H1 (cell line): Measurements from ENCODE around the gene IGFBP4.

ENCODE experiments used
- ASH2L ChIP-seq: fragments of 200-600, 300-600 bp; sonication (generic); IDR thresholded peaks from one replicate; pipeline ENCODE4 v1.7.1; 2017; ENCODE audit warnings: low read length
- EGR1 ChIP-seq: IDR thresholded peaks from 2 replicates; pipeline ENCODE4 v1.6.1; 2011; ENCODE audit warnings: low read depth, low read length, borderline replicate concordance
- EZH2 ChIP-seq: fragments of 200-600 bp; sonication (generic); IDR thresholded peaks from 2 replicates; pipeline ENCODE4 v1.7.1; 2012; ENCODE audit warnings: low read depth, mild to moderate bottlenecking, moderate library complexity, low read length, inconsistent platforms; ENCODE audit not compliant: severe bottlenecking
- POLR2A ChIP-seq, 2 experiments: IDR thresholded peaks; 1 replicate in 1 of 2; 2 replicates in 1 of 2; pipeline ENCODE4 v1.6.1; 2011; ENCODE audit warnings: low read depth in 2 of 2, low read length in 2 of 2, mild to moderate bottlenecking in 2 of 2; ENCODE audit errors: control extremely low read depth in 1 of 2
- SAP30 ChIP-seq: fragments of 300-600 bp; sonication (generic); IDR thresholded peaks from 2 replicates; pipeline ENCODE4 v1.7.1; 2012; ENCODE audit warnings: low read length, moderate library complexity, mild to moderate bottlenecking, inconsistent platforms; ENCODE audit not compliant: insufficient read depth, insufficient replicate concordance
- SRF ChIP-seq: IDR thresholded peaks from 2 replicates; pipeline ENCODE4 v1.6.1; 2011; ENCODE audit warnings: mild to moderate bottlenecking, low read depth, low read length, moderate library complexity
- TAF1 ChIP-seq: IDR thresholded peaks from 2 replicates; pipeline ENCODE4 v1.6.1; 2011; ENCODE audit warnings: mild to moderate bottlenecking, low read depth, low read length
- ZNF274 ChIP-seq: IDR thresholded peaks from 2 replicates; pipeline ENCODE4 v1.7.0; 2012; ENCODE audit warnings: low read length, borderline replicate concordance; ENCODE audit errors: extremely low read depth
- TF ChIP-seq, protein P1 (sequence below), 3 experiments: IDR thresholded peaks; 1 replicate in 2 of 3; 2 replicates in 1 of 3; pipeline versions ENCODE4 v1.5.1 to v1.6.1; 2011; ENCODE audit warnings: low read length in 3 of 3, mild to moderate bottlenecking in 3 of 3, inconsistent platforms in 2 of 3, low read depth in 1 of 3, moderate library complexity in 1 of 3; ENCODE audit not compliant: insufficient read depth in 1 of 3; ENCODE audit errors: control extremely low read depth in 1 of 3

DNA sequence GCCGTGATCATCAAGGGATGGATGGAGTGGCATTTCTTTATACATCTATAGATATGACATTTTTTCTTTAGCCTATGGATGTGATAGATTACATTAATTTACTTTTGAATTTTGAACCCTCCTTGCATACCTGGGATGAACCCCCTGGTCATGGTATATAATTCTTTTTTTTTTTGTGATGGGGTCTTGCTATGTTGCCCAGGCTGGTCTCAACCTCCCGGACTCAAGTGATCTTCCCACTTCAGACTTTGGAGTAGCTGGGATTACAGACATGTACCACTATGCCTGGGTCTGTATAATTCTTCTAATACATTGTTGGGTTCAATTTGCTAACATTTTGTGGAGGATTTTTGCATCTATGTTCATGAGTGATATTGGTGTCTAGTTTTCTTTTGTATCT is 59.9 kb downstream of the IGFBP4 start:
- TF ChIP-seq SRF, result no peak
- TF ChIP-seq, protein P1, sequence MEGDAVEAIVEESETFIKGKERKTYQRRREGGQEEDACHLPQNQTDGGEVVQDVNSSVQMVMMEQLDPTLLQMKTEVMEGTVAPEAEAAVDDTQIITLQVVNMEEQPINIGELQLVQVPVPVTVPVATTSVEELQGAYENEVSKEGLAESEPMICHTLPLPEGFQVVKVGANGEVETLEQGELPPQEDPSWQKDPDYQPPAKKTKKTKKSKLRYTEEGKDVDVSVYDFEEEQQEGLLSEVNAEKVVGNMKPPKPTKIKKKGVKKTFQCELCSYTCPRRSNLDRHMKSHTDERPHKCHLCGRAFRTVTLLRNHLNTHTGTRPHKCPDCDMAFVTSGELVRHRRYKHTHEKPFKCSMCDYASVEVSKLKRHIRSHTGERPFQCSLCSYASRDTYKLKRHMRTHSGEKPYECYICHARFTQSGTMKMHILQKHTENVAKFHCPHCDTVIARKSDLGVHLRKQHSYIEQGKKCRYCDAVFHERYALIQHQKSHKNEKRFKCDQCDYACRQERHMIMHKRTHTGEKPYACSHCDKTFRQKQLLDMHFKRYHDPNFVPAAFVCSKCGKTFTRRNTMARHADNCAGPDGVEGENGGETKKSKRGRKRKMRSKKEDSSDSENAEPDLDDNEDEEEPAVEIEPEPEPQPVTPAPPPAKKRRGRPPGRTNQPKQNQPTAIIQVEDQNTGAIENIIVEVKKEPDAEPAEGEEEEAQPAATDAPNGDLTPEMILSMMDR (IDR thresholded peaks at IDR 0.05; ENCODE audit: control extremely low read depth in 1 of 3, insufficient read depth in 1 of 3, low read depth in 1 of 3, low read length in 3 of 3), result no peak
- no peak for TF ChIP-seq EGR1
- no peak for TF ChIP-seq POLR2A (IDR thresholded peaks at IDR 0.05; ENCODE audit: control extremely low read depth in 1 of 2, low read depth in 2 of 2, low read length in 2 of 2)
- no peak for TF ChIP-seq SAP30
- TF ChIP-seq ZNF274, result no peak
- TF ChIP-seq TAF1, result no peak
- TF ChIP-seq ASH2L, result no peak
- no peak for TF ChIP-seq EZH2
